Inferior parietal cortex (tissue), 1 donor: ENCODE measurements around the gene TENT5C.

Experiments used
- DNase-seq: peaks from one replicate; pipeline ENCODE4 v3.0.0-alpha.2; 2016; ENCODE audit errors: extremely low spot score

The TENT5C gene

GRCh38 chr1:117634631-117635030 lies 28.8 kb downstream of the TENT5C start:
- no peak for DNase-seq

- no peak for DNase-seq
These were observed 30.0 kb downstream of the TENT5C start for GRCh38 chr1:117635805-117636204.

- no peak for DNase-seq
These were observed 31.0 kb downstream of the TENT5C start for GRCh38 chr1:117636637-117637425.

- DNase-seq = no peak
These were observed 32.3 kb downstream of the TENT5C start for GRCh38 chr1:117638141-117638540.

GRCh38 chr1:117638759-117639158 lies 32.9 kb downstream of the TENT5C start:
- no peak for DNase-seq

GRCh38 chr1:117639741-117640140 lies 33.9 kb downstream of the TENT5C start:
- no peak for DNase-seq

GRCh38 chr1:117641536-117641935 lies 35.7 kb downstream of the TENT5C start:
- no peak for DNase-seq

GRCh38 chr1:117642963-117643362 lies 37.1 kb downstream of the TENT5C start:
- DNase-seq = no peak

- no peak for DNase-seq
These were observed 37.8 kb downstream of the TENT5C start for GRCh38 chr1:117643601-117644000.

- DNase-seq = no peak
These were observed 39.0 kb downstream of the TENT5C start for GRCh38 chr1:117644696-117645311.

- DNase-seq = no peak
These were observed 39.5 kb downstream of the TENT5C start for GRCh38 chr1:117645343-117645742.

GRCh38 chr1:117646007-117646811 lies 40.4 kb downstream of the TENT5C start:
- DNase-seq = no peak

- no peak for DNase-seq
These were observed 41.1 kb downstream of the TENT5C start for GRCh38 chr1:117646956-117647355.

- no peak for DNase-seq
These were observed 42.2 kb downstream of the TENT5C start for GRCh38 chr1:117648015-117648414.

- DNase-seq = no peak
These were observed 45.2 kb downstream of the TENT5C start for GRCh38 chr1:117650840-117651568.

- DNase-seq = no peak
These were observed 45.8 kb downstream of the TENT5C start for GRCh38 chr1:117651616-117652015.

- DNase-seq = no peak
These were observed 46.6 kb downstream of the TENT5C start for GRCh38 chr1:117652421-117652820.

GRCh38 chr1:117653195-117653594 lies 47.3 kb downstream of the TENT5C start:
- no peak for DNase-seq

- DNase-seq = no peak
These were observed 48.1 kb downstream of the TENT5C start for GRCh38 chr1:117653732-117654492.

GRCh38 chr1:117654493-117655219 lies 48.8 kb downstream of the TENT5C start:
- DNase-seq = no peak

GRCh38 chr1:117655220-117655577 lies 49.4 kb downstream of the TENT5C start:
- DNase-seq = no peak
